Thoracic aorta (tissue), 2 donors: Measurements from ENCODE around the gene CACNA2D3. TPM values are rescaled to one million over a fixed set of nuclear protein-coding genes. Genes with fewer than 3 reads are reported as not detected.

Source experiments
- ATAC-seq: fragments of 150-250 bp; one replicate; pipeline ENCODE4 v1.8.0; 2017; ENCODE audit warnings: low read depth; ENCODE audit not compliant: insufficient number of reproducible peaks, low FRiP score
- DNase-seq: peaks from one replicate; pipeline ENCODE4 v3.0.0-alpha.2; 2020; ENCODE audit warnings: low spot score
- H3K27ac ChIP-seq, 2 donors: fragments of 200-600 bp; sonication (generic); 1 replicate in 1 of 2; 2 replicates in 1 of 2; pipeline ENCODE4 v1.5.1; 2016; ENCODE audit warnings: mild to moderate bottlenecking in 2 of 2, moderate library complexity in 2 of 2
- H3K27me3 ChIP-seq: fragments of 200-600 bp; sonication (generic); replicated peaks from 2 replicates; pipeline ENCODE4 v1.6.0; 2016; ENCODE audit warnings: mild to moderate bottlenecking; ENCODE audit not compliant: insufficient read depth
- H3K36me3 ChIP-seq: fragments of 200-600 bp; sonication (generic); one replicate; pipeline ENCODE4 v1.5.1; 2016
- H3K4me1 ChIP-seq, 2 donors: fragments of 200-600 bp; sonication (generic); 1 replicate in 1 of 2; 2 replicates in 1 of 2; pipeline versions ENCODE4 v1.5.1 to v1.6.0; 2016; ENCODE audit warnings: low read depth in 2 of 2, mild to moderate bottlenecking in 1 of 2; ENCODE audit not compliant: control insufficient read depth in 1 of 2
- H3K4me3 ChIP-seq: fragments of 200-600 bp; sonication (generic); 2 replicates; pipeline ENCODE4 v1.5.1; 2016; ENCODE audit warnings: mild to moderate bottlenecking
- H3K9me3 ChIP-seq: fragments of 200-600 bp; sonication (generic); 2 replicates; pipeline ENCODE4 v1.5.1; 2016
- total RNA-seq, 2 donors: library from RNA; depleted of rRNA; stranded (reverse); fragments of >200 nt; gene quantifications; one replicate each; pipeline versions ENCODE4 v1.1.0 to v1.2.3, GENCODE V29; 2016
- TF ChIP-seq, protein P1 (sequence below): fragments of 200-600 bp; sonication (generic); IDR thresholded peaks from one replicate; pipeline ENCODE4 v1.5.1; 2019; ENCODE audit warnings: antibody characterized with exemption

The CACNA2D3 gene
- total RNA-seq, 2 donors from 2014 or later: 3.2 to 4.0 TPM

DNA sequence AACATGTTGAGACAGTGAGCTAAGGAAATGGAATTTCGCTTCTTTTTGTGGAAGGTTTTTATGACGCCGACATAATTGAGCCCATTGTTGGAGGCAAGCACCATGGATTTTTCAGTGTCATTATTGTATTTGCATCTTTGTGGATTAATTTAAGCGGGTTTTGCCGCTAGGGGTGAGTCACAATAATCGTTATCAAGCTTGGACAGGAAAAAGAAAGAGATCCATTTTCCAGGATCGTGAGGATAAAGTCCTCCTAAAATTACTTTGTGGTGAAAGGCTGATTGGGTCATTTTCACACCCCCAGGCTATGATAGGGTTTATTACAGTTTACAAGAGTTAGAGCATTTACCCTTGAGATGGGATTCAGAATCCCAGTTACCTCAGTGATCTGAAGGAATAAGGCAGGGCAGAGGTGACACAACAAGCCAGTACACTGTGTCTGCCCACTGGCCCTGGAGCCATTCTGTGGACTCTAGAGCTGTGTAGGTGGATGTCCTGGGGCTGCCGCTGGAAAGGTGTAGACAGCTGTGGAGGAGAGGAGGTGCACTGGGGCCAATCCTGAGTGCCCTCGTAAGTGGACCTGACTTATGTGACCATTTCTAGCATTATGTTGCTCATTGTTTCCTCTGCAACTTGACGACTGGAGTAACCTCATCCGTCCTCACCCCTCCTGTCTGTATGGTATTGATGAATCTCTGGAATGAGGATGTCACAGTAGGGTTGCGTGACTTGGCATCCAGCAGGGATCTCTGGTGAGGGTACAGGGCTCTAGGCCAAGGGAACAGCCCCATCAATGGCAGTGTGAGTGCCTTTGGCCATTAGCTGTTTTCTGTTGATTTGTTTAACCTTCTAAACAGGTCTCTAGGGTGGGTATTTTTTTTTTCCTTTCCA is 435.4 kb downstream of the CACNA2D3 start:
- Histone ChIP-seq H3K27ac (no peak overlapping the region), H3K4me1 (no peaks in the 10 kb centered on the region), H3K27me3 (no peaks in the 10 kb centered on the region), H3K4me3 (no peak overlapping the region), H3K36me3 (no peaks in the 10 kb centered on the region), H3K9me3 (no peaks in the 10 kb centered on the region)
- no peak for DNase-seq
- ATAC-seq: no peak
- TF ChIP-seq, protein P1, sequence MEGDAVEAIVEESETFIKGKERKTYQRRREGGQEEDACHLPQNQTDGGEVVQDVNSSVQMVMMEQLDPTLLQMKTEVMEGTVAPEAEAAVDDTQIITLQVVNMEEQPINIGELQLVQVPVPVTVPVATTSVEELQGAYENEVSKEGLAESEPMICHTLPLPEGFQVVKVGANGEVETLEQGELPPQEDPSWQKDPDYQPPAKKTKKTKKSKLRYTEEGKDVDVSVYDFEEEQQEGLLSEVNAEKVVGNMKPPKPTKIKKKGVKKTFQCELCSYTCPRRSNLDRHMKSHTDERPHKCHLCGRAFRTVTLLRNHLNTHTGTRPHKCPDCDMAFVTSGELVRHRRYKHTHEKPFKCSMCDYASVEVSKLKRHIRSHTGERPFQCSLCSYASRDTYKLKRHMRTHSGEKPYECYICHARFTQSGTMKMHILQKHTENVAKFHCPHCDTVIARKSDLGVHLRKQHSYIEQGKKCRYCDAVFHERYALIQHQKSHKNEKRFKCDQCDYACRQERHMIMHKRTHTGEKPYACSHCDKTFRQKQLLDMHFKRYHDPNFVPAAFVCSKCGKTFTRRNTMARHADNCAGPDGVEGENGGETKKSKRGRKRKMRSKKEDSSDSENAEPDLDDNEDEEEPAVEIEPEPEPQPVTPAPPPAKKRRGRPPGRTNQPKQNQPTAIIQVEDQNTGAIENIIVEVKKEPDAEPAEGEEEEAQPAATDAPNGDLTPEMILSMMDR: no peak

DNA sequence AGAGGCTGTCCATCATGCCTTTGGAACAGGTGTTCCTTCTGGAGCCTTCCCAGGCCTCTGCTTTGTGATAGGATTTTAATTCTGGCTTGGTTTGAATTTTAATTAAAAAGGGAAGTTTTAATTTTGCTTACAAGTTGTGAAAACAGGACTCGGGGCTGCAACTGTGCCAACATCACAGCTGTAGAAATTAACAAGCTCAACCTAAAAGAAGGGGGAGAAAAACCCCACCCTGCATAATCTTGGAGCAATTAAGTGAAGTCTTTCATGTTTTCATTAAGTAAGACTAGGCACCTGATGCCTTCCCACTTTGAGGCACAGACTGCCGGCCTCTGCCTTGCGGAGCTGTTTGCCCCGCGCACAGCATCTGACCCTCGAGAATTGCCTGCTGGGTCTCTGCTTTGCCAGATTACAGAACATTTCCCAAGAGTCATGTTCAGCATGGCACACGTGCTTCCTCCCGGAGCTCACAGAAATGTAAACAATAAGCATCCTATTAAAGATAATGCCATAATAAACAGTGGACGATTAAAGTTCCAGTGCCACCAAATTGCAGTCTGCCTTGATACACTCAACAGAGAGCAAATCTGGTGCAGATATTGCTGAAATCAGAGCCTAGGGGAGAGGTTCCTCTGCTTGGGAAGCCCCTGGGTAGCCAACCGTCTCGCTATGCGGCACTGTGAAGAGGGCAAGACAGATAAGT is 441.3 kb downstream of the CACNA2D3 start:
- Histone ChIP-seq H3K9me3 (no peaks in the 10 kb centered on the region), H3K4me3 (no peak overlapping the region), H3K4me1 (no peaks in the 10 kb centered on the region), H3K27ac (no peak overlapping the region), H3K27me3 (no peaks in the 10 kb centered on the region), H3K36me3 (no peaks in the 10 kb centered on the region)
- no peak for ATAC-seq
- TF ChIP-seq, protein P1: no peak
- DNase-seq: no peak

DNA sequence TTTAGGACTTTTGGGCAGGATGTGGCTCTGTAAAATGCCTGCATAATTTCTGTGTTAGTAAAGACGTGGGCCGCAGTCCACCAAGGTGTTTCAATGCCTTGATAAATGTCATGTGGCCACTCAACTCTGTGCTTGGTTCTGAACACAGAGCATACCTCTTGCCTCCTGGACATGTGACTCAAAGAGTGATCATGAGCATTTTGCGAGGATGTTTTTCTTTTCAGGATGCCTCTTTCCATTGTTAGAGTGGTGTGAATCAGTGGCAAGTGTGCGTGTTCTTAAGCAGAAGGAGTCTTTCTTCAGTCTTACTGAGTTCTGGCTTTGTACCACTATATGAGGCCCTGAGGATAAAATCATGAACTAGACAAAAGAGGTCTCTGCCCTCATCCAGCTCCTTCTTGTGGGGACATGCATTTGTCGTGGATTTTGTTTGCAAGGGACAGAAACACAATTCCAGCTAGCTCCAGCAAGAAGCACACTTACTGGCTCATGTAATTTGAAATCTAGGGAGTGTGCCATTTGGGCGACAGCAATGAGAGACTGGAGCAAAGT is 442.1 kb downstream of the CACNA2D3 start:
- Histone ChIP-seq H3K36me3 (no peaks in the 10 kb centered on the region), H3K27me3 (no peaks in the 10 kb centered on the region), H3K4me3 (no peak overlapping the region), H3K4me1 (no peaks in the 10 kb centered on the region), H3K27ac (no peak overlapping the region), H3K9me3 (no peaks in the 10 kb centered on the region)
- ATAC-seq (no peak), DNase-seq (no peak)
- TF ChIP-seq, protein P1: no peak

- H3K4me1 ChIP-seq: no peaks in the 10 kb centered on the region
- H3K27me3 ChIP-seq: no peaks in the 10 kb centered on the region
- no peaks in the 10 kb centered on the region for H3K9me3 ChIP-seq
- DNase-seq (no peak), ATAC-seq (no peak)
- no peak overlapping the region for H3K4me3 ChIP-seq
- TF ChIP-seq, protein P1: no peak
- H3K36me3 ChIP-seq: no peaks in the 10 kb centered on the region
- H3K27ac ChIP-seq: no peak overlapping the region
Observed at GRCh38 chr3:54565956-54566355, 443.6 kb downstream of the CACNA2D3 start.

GRCh38 chr3:54567949-54568348 is 445.6 kb downstream of the CACNA2D3 start:
- Histone ChIP-seq H3K36me3 (no peaks in the 10 kb centered on the region), H3K27ac (no peak overlapping the region), H3K9me3 (no peaks in the 10 kb centered on the region), H3K4me1 (no peaks in the 10 kb centered on the region), H3K27me3 (no peaks in the 10 kb centered on the region), H3K4me3 (no peak overlapping the region)
- DNase-seq (no peak), ATAC-seq (no peak)
- TF ChIP-seq, protein P1: no peak
